Gastroesophageal sphincter (tissue), 4 donors: ENCODE data around the gene ERO1B. TPM values are rescaled to one million over a fixed set of nuclear protein-coding genes. Genes with fewer than 3 reads are reported as not detected.

ENCODE experiments used
- ATAC-seq: fragments of 150-250 bp; one replicate; pipeline ENCODE4 v1.9.1; 2016; ENCODE audit warnings: mild to moderate bottlenecking, moderate library complexity
- H3K27ac ChIP-seq, 4 donors: fragments of 200-600 bp; sonication (generic) in 3 of 4; 1 replicate in 3 of 4; 2 replicates in 1 of 4; pipeline ENCODE4 v1.5.1; 2016 to 2019
- H3K27me3 ChIP-seq: fragments of 200-600 bp; sonication (generic); one replicate; pipeline ENCODE4 v1.5.1; 2019
- H3K36me3 ChIP-seq, 2 donors: fragments of 200-600 bp; sonication (generic); one replicate each; pipeline ENCODE4 v1.5.1; 2019; ENCODE audit warnings: control low read depth in 1 of 2
- H3K4me1 ChIP-seq, 3 donors: fragments of 200-600 bp; sonication (generic); 1 replicate in 2 of 3; 2 replicates in 1 of 3; pipeline ENCODE4 v1.5.1; 2016 to 2019; ENCODE audit warnings: control low read depth in 2 of 3
- H3K4me3 ChIP-seq, 2 donors: fragments of 200-600 bp; sonication (generic); one replicate each; pipeline ENCODE4 v1.5.1; 2019; ENCODE audit warnings: mild to moderate bottlenecking in 1 of 2, moderate library complexity in 1 of 2
- H3K9me3 ChIP-seq, 3 donors: fragments of 200-600 bp; sonication (generic); one replicate each; pipeline ENCODE4 v1.5.1; 2017 to 2019; ENCODE audit warnings: control low read depth in 2 of 3
- EP300 ChIP-seq: sonication (generic); formaldehyde crosslinking; IDR thresholded peaks from one replicate; pipeline ENCODE4 v1.6.1; 2017; ENCODE audit warnings: antibody characterized with exemption, mild to moderate bottlenecking
- POLR2A ChIP-seq, 2 donors: fragments of 450-650 bp; IDR thresholded peaks; one replicate each; pipeline ENCODE4 v1.6.1; 2017; ENCODE audit warnings: antibody characterized with exemption in 2 of 2, mild to moderate bottlenecking in 2 of 2, moderate library complexity in 1 of 2
- POLR2AphosphoS5 ChIP-seq: sonication (generic); formaldehyde crosslinking; IDR thresholded peaks from one replicate; pipeline ENCODE4 v1.6.1; 2017; ENCODE audit warnings: antibody characterized with exemption
- WGBS, 2 donors: methylation state at CpG; one replicate each; pipeline ENCODE4 v1.1.5; 2018; ENCODE audit warnings: low coverage in 1 of 2; 5-methylcytosine and 5-hydroxymethylcytosine counted together
- total RNA-seq, 4 donors: library from RNA; depleted of rRNA; stranded (reverse); fragments of >200 nt; gene quantifications; one replicate each; pipeline ENCODE4 v1.1.0, GENCODE V29; 2016
- TF ChIP-seq, protein P1 (sequence below), 4 experiments: fragments of 200-600 bp in 2 of 4; fragments of 450-650 bp in 2 of 4; sonication (generic) in 1 of 4; IDR thresholded peaks; one replicate each; pipeline ENCODE4 v1.5.1; 2017 to 2019; ENCODE audit warnings: antibody characterized with exemption in 4 of 4, mild to moderate bottlenecking in 2 of 4, moderate library complexity in 2 of 4

Gene ERO1B
- total RNA-seq, 4 donors from 2014 or later = 7.3 to 13.5 (median 9.3) TPM

DNA sequence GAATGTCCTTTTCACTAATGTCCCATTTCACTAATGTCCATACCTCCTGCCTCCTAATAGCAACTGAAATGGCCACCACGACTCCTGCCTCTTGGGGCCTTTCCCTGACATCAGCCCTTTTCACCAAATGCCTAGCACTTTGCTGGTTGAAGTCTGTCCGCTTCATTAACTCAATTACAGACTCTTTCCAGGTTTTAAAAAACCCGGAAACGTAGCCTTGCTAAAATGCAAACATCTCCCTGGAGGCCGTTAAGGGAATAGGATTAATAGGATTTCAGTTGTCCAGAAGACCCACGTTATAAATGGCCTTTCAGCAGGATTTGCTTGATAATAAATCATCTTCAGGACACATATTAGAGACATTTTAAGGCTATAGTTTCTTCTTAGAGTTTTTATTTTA lies 25.7 kb upstream of the ERO1B start:
- ATAC-seq = no peak
- H3K4me3 ChIP-seq = no peak overlapping the region
- H3K9me3 ChIP-seq = no peaks in the 10 kb centered on the region
- no peak for TF ChIP-seq POLR2A (IDR thresholded peaks at IDR 0.05)
- no peak for TF ChIP-seq EP300
- TF ChIP-seq, protein P1, sequence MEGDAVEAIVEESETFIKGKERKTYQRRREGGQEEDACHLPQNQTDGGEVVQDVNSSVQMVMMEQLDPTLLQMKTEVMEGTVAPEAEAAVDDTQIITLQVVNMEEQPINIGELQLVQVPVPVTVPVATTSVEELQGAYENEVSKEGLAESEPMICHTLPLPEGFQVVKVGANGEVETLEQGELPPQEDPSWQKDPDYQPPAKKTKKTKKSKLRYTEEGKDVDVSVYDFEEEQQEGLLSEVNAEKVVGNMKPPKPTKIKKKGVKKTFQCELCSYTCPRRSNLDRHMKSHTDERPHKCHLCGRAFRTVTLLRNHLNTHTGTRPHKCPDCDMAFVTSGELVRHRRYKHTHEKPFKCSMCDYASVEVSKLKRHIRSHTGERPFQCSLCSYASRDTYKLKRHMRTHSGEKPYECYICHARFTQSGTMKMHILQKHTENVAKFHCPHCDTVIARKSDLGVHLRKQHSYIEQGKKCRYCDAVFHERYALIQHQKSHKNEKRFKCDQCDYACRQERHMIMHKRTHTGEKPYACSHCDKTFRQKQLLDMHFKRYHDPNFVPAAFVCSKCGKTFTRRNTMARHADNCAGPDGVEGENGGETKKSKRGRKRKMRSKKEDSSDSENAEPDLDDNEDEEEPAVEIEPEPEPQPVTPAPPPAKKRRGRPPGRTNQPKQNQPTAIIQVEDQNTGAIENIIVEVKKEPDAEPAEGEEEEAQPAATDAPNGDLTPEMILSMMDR (IDR thresholded peaks at IDR 0.05) = no peak
- no peak for TF ChIP-seq POLR2AphosphoS5
- H3K27me3 ChIP-seq = no peaks in the 10 kb centered on the region
- no peaks in the 10 kb centered on the region for H3K36me3 ChIP-seq
- H3K4me1 ChIP-seq = no peaks in the 10 kb centered on the region
- 37 to 40% methylated on average over 5 to 6 of the region's 6 CpGs for WGBS, 2 donors
- H3K27ac ChIP-seq = no peak overlapping the region

DNA sequence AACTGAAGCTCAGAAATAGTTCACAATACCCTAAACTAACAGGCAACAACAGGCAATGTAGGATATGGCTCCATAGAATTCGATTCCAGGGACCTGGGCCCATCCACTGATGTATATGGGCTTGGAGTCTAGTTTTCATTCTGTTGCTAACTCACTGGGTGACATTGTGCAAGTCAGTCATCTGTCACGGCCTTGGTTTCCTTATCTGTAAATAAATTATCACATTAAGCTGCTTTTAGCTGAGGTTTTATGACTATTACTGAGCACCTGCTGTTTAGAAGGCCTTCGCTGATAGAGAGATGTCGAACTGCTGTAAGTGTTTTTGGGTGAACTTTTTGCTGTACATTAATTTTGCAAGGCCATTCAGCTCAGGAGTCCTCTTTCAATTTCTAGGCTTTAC lies 22.9 kb upstream of the ERO1B start:
- TF ChIP-seq, protein P1 (IDR thresholded peaks at IDR 0.05) = no peak
- TF ChIP-seq POLR2AphosphoS5 = no peak
- no peak for TF ChIP-seq EP300
- no peak for TF ChIP-seq POLR2A (IDR thresholded peaks at IDR 0.05)
- no peaks in the 10 kb centered on the region for H3K4me1 ChIP-seq
- ATAC-seq = no peak
- 70 to 83% methylated on average over 4 of the region's 4 CpGs for WGBS, 2 donors
- no peak overlapping the region for H3K4me3 ChIP-seq
- H3K27ac ChIP-seq = no peak overlapping the region
- H3K36me3 ChIP-seq = no peaks in the 10 kb centered on the region
- H3K27me3 ChIP-seq = peaks cover 7% of the 10 kb centered on the region
- no peaks in the 10 kb centered on the region for H3K9me3 ChIP-seq

DNA sequence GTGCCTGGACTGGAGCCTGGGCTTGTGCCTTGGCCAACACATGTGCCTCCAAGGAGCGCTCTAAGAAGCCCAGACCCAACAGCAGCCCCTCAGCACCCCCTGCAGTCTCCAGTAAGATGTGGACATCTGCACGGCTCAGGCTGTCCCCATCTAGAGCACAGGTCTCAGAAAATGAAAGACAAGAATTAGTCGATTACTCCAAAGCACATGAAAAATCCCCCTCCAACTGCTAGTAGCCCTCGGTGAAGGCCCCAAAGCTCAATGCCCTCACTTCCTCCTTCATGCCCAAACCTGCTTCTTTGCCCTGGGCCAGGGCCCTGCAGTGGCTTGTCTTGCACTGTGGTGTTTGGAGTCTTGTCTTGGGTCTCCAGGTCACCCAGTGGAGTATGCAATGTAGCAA lies 21.9 kb upstream of the ERO1B start:
- TF ChIP-seq EP300 (no peak), POLR2A (IDR thresholded peaks at IDR 0.05) (no peak), POLR2AphosphoS5 (no peak)
- TF ChIP-seq, protein P1 (IDR thresholded peaks at IDR 0.05) = no peak
- no peaks in the 10 kb centered on the region for H3K36me3 ChIP-seq
- no peaks in the 10 kb centered on the region for H3K4me1 ChIP-seq
- ATAC-seq = no peak
- peaks cover 7% of the 10 kb centered on the region for H3K27me3 ChIP-seq
- H3K4me3 ChIP-seq = no peak overlapping the region
- 90% methylated on average over 2 of the region's 4 CpGs; no CpG with 5 or more reads in 1 of the 2 donors for WGBS, 2 donors
- H3K9me3 ChIP-seq = no peaks in the 10 kb centered on the region
- H3K27ac ChIP-seq = no peak overlapping the region

DNA sequence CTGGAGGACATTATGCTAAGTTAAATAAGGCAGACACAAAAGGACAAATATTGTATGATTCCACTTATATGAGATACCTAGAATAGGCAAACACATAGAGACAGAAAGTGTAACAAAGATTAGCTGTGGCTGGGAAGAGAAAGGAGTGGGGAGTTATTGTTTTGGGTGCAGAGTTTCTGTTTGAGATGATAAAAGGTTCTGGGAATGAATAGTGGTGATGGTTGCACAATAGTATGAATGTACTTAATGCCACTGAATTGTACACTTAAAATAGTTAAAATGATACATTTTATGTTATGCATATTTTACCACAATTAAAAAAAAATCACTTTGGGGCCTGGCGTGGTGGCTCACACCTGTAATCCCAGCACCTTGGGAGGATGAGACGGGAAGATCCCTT lies 21.2 kb upstream of the ERO1B start:
- no peak for TF ChIP-seq POLR2A (IDR thresholded peaks at IDR 0.05)
- TF ChIP-seq POLR2AphosphoS5 = no peak
- TF ChIP-seq, protein P1 (IDR thresholded peaks at IDR 0.05) = no peak
- no peak for TF ChIP-seq EP300
- H3K9me3 ChIP-seq = no peaks in the 10 kb centered on the region
- H3K27ac ChIP-seq = no peak overlapping the region
- no peak for ATAC-seq
- H3K36me3 ChIP-seq = no peaks in the 10 kb centered on the region
- no peaks in the 10 kb centered on the region for H3K4me1 ChIP-seq
- WGBS, 2 donors = 41 to 68% methylated on average over 2 of the region's 2 CpGs
- no peak overlapping the region for H3K4me3 ChIP-seq
- H3K27me3 ChIP-seq = peaks cover 7% of the 10 kb centered on the region

DNA sequence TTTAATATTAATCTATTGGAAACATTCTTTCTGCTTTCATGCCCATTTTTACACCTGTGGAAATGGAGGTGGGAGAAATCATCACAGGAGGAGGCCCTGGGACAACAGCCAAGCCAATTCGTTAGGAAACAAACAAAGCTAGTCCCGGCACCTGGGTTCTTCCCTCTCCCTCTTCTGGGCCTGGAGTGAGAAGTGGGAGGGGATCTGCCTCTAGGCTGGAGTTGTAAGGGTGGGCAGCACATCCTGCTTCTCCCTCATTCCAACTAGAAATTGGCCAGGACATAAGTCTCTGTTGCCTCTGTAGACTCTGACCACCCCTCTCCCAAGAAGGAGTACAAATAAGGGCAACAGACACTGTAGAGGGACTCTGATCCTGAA lies 20.2 kb upstream of the ERO1B start:
- H3K9me3 ChIP-seq = no peaks in the 10 kb centered on the region
- H3K4me1 ChIP-seq = no peaks in the 10 kb centered on the region
- no peaks in the 10 kb centered on the region for H3K36me3 ChIP-seq
- ATAC-seq = no peak
- no peak overlapping the region for H3K27ac ChIP-seq
- H3K4me3 ChIP-seq = no peak overlapping the region
- peaks cover 7% of the 10 kb centered on the region for H3K27me3 ChIP-seq
- TF ChIP-seq EP300 (no peak), POLR2A (IDR thresholded peaks at IDR 0.05) (no peak), POLR2AphosphoS5 (no peak)
- TF ChIP-seq, protein P1 (IDR thresholded peaks at IDR 0.05) = no peak
- WGBS, 2 donors = 17 to 40% methylated on average over 1 to 2 of the region's 2 CpGs
